IMR-90 (cell line): Measurements from ENCODE around the gene MAPK9. TPM values are rescaled to one million over a fixed set of nuclear protein-coding genes. Genes with fewer than 3 reads are reported as not detected.

ENCODE experiments used
- ATAC-seq: fragments of 200-7000 bp; cut with Tn5 transposase; 2 replicates; pipeline ENCODE4 v1.9.1; 2020; ENCODE audit warnings: low read depth, mild to moderate bottlenecking, moderate library complexity
- BruUV-seq: library from RNA; stranded (reverse); fragments of 400-500 nt; replicated peaks from 2 replicates; lab custom pipeline; 2021; lab: Mats Ljungman, UMichigan
- CTCF ChIA-PET: fragments of 300-600 bp; formaldehyde crosslinking; extraction: SDS; loops from one replicate; lab custom pipeline; 2021; ENCODE audit warnings: antibody characterized with exemption; lab: Yijun Ruan, JAX
- POLR2A ChIA-PET: fragments of 300-600 bp; sonication (Branson Sonifier 250); formaldehyde crosslinking; loops from one replicate; lab custom pipeline; 2022; ENCODE audit warnings: antibody characterized with exemption; ENCODE audit not compliant: unreplicated experiment; lab: Charles Lee
- DNase-seq: peaks from one replicate; pipeline ENCODE4 v3.0.0; 2013
- H2AFZ ChIP-seq: replicated peaks from 2 replicates; pipeline ENCODE3; 2013; ENCODE audit warnings: low read length, mild to moderate bottlenecking; ENCODE audit not compliant: poor library complexity
- H2AK5ac ChIP-seq: 2 replicates; pipeline ENCODE4 v1.6.1; 2013; ENCODE audit warnings: low read depth, low read length, inconsistent platforms
- H2AK9ac ChIP-seq: replicated peaks from 2 replicates; pipeline ENCODE3; 2013; ENCODE audit warnings: mild to moderate bottlenecking, low read depth, low read length, moderate library complexity; ENCODE audit not compliant: poor library complexity
- H2BK120ac ChIP-seq: 2 replicates; pipeline ENCODE4 v1.6.1; 2013; ENCODE audit warnings: low read depth, low read length, inconsistent platforms
- H2BK15ac ChIP-seq: 3 replicates; pipeline ENCODE4 v1.6.1; 2013; ENCODE audit warnings: low read depth, low read length, inconsistent platforms
- H2BK20ac ChIP-seq: 2 replicates; pipeline ENCODE4 v1.6.1; 2013; ENCODE audit warnings: low read depth, mild to moderate bottlenecking, inconsistent platforms, low read length, moderate library complexity
- H2BK5ac ChIP-seq: 2 replicates; pipeline ENCODE4 v1.6.1; 2013; ENCODE audit warnings: mild to moderate bottlenecking, low read depth, low read length, inconsistent platforms; ENCODE audit not compliant: poor library complexity, severe bottlenecking
- H3K14ac ChIP-seq: replicated peaks from 2 replicates; pipeline ENCODE4 v1.6.1; 2013; ENCODE audit warnings: low read depth, low read length, inconsistent platforms
- H3K18ac ChIP-seq: 2 replicates; pipeline ENCODE4 v1.6.1; 2013; ENCODE audit warnings: low read depth, low read length, control low read depth
- H3K23ac ChIP-seq: 2 replicates; pipeline ENCODE4 v1.6.1; 2013; ENCODE audit warnings: low read depth, low read length, inconsistent platforms
- H3K27ac ChIP-seq: 2 replicates; pipeline ENCODE4 v1.5.1; 2013; ENCODE audit warnings: mild to moderate bottlenecking, control low read depth, low read length; ENCODE audit not compliant: insufficient read depth
- H3K27me3 ChIP-seq: 2 replicates; pipeline ENCODE4 v1.6.1; 2013; ENCODE audit warnings: low read length; ENCODE audit not compliant: control insufficient read depth, insufficient read depth
- H3K36me3 ChIP-seq: 2 replicates; pipeline ENCODE4 v1.6.1; 2013; ENCODE audit warnings: low read length, mixed read lengths; ENCODE audit not compliant: control insufficient read depth, insufficient read depth
- H3K4ac ChIP-seq: 2 replicates; pipeline ENCODE4 v1.6.1; 2013; ENCODE audit warnings: low read depth, low read length, inconsistent platforms
- H3K4me1 ChIP-seq: 2 replicates; pipeline ENCODE4 v1.6.1; 2013; ENCODE audit warnings: low read length, mixed read lengths; ENCODE audit not compliant: control insufficient read depth, insufficient read depth
- H3K4me2 ChIP-seq: 2 replicates; pipeline ENCODE4 v1.6.1; 2013; ENCODE audit warnings: low read depth, mild to moderate bottlenecking, control low read depth, low read length, moderate library complexity
- H3K4me3 ChIP-seq: 2 replicates; pipeline ENCODE4 v1.5.1; 2013; ENCODE audit warnings: low read depth, mild to moderate bottlenecking, control low read depth, low read length, moderate library complexity; ENCODE audit not compliant: insufficient read depth
- H3K56ac ChIP-seq: 2 replicates; pipeline ENCODE4 v1.6.1; 2013; ENCODE audit warnings: low read length, inconsistent platforms; ENCODE audit not compliant: insufficient read depth; ENCODE audit errors: extremely low read depth
- H3K79me1 ChIP-seq, 2 experiments: 2 replicates each; pipeline ENCODE4 v1.6.1; 2013; ENCODE audit warnings: low read length in 2 of 2, inconsistent platforms in 1 of 2, low read depth in 1 of 2
- H3K9ac ChIP-seq: 2 replicates; pipeline ENCODE4 v1.6.1; 2013; ENCODE audit warnings: low read depth, low read length, control low read depth
- H3K9me1 ChIP-seq: 2 replicates; pipeline ENCODE4 v1.6.1; 2013; ENCODE audit warnings: low read length, inconsistent platforms; ENCODE audit not compliant: insufficient read depth
- H3K9me3 ChIP-seq: 2 replicates; pipeline ENCODE4 v1.6.1; 2013; ENCODE audit warnings: low read length; ENCODE audit not compliant: control insufficient read depth, insufficient read depth
- H4K20me1 ChIP-seq: 2 replicates; pipeline ENCODE4 v1.6.1; 2013; ENCODE audit warnings: low read length, inconsistent platforms; ENCODE audit not compliant: insufficient read depth
- H4K5ac ChIP-seq: 2 replicates; pipeline ENCODE4 v1.6.1; 2013; ENCODE audit warnings: mild to moderate bottlenecking, low read depth, low read length, control low read depth
- H4K8ac ChIP-seq, 2 experiments: 2 replicates each; pipeline ENCODE4 v1.6.1; 2013; ENCODE audit warnings: low read depth in 2 of 2, low read length in 2 of 2, control low read depth in 1 of 2, inconsistent platforms in 1 of 2
- H4K91ac ChIP-seq: 2 replicates; pipeline ENCODE4 v1.6.1; 2013; ENCODE audit warnings: low read depth, low read length, inconsistent platforms; ENCODE audit not compliant: insufficient read depth
- FOS ChIP-seq: fragments of 150-350 bp; IDR thresholded peaks from 2 replicates; pipeline ENCODE4 v1.6.1; 2016; ENCODE audit warnings: low read depth, low read length
- MAFK ChIP-seq: IDR thresholded peaks from 2 replicates; pipeline ENCODE4 v1.6.1; 2012; ENCODE audit warnings: low read depth, low read length, improper control_type of control experiment
- MXI1 ChIP-seq: IDR thresholded peaks from 2 replicates; pipeline ENCODE4 v1.6.1; 2012; ENCODE audit warnings: low read depth, mild to moderate bottlenecking, low read length, moderate library complexity, borderline replicate concordance
- NFE2L2 ChIP-seq: fragments of 150-350 bp; IDR thresholded peaks from 2 replicates; pipeline ENCODE4 v1.6.1; 2016; ENCODE audit warnings: low read depth, mild to moderate bottlenecking, low read length
- RAD21 ChIP-seq: IDR thresholded peaks from 2 replicates; pipeline ENCODE4 v1.6.1; 2012; ENCODE audit warnings: low read length, improper control_type of control experiment
- RCOR1 ChIP-seq: IDR thresholded peaks from 2 replicates; pipeline ENCODE4 v1.6.1; 2012; ENCODE audit warnings: mild to moderate bottlenecking, low read length, improper control_type of control experiment; ENCODE audit not compliant: insufficient replicate concordance
- RFX5 ChIP-seq: IDR thresholded peaks from 2 replicates; pipeline ENCODE4 v1.8.0; 2012; ENCODE audit warnings: low read depth, mild to moderate bottlenecking, low read length, moderate library complexity
- WGBS, 2 experiments: methylation state at CpG; one replicate each; pipeline versions ENCODE4 v1.1.5 to v1.1.7; 2013; ENCODE audit warnings: missing lambda C conversion rate in 2 of 2; ENCODE audit not compliant: insufficient read length in 1 of 2; ENCODE audit errors: extremely low coverage in 2 of 2; 5-methylcytosine and 5-hydroxymethylcytosine counted together
- dilution Hi-C: fragments of 300-500 bp; cut with HindIII; formaldehyde crosslinking; loops from one replicate; pipeline ENCODE4 v1.14.3; 2018; ENCODE audit warnings: low sequenced_read_pairs; ENCODE audit not compliant: unreplicated experiment
- in situ Hi-C: fragments of 300-500 bp; cut with MboI; formaldehyde crosslinking; loops from 3 replicates; pipeline ENCODE4 v1.14.3; 2019; ENCODE audit warnings: low sequenced_read_pairs, inconsistent platforms, mixed read lengths
- intact Hi-C: fragments of 100-400 bp; cut with micrococcal nuclease; formaldehyde crosslinking; loops from 2 replicates; pipeline ENCODE4 v1.10.0; 2022
- polyA plus RNA-seq, 3 experiments: library from polyadenylated mRNA; depleted of rRNA; stranded (reverse); fragments of >200 nt; gene quantifications; 2 replicates each; pipeline ENCODE4 v1.2.3, GENCODE V29; 2012; ENCODE audit warnings: low replicate concordance in 1 of 3
- total RNA-seq: library from RNA; depleted of rRNA; stranded (reverse); fragments of >200 nt; gene quantifications from 2 replicates; pipeline ENCODE4 v1.2.3, GENCODE V29; 2012

The MAPK9 gene
- total and polyA plus RNA-seq, 2 of the 4 experiments (the other 2 are of a cell fraction) = 22.9 to 23.3 TPM

- H3K4me3 ChIP-seq = no peak overlapping the region
- peaks cover 16% of the 10 kb centered on the region; the same call in 1 of the 2 replicates for H3K27me3 ChIP-seq
- no peaks in the 10 kb centered on the region for H3K36me3 ChIP-seq
- dilution Hi-C loops (no loop called here), in situ Hi-C loops (no loop called here), intact Hi-C loops (loop anchor here (10.0 kb wide), 1 partner anchor 399 kb away; no protein-coding TSS in a partner anchor)
- H3K9me3 ChIP-seq = no peaks in the 10 kb centered on the region
- H2AK5ac ChIP-seq = no peak overlapping the region
- ChIA-PET POLR2A (no interaction called here), CTCF (no interaction called here)
- no peaks in the 10 kb centered on the region for H3K9me1 ChIP-seq
- H2BK15ac ChIP-seq = no peak overlapping the region
- H2BK120ac ChIP-seq = no peak overlapping the region
- H3K18ac ChIP-seq = no peak overlapping the region
- no peak overlapping the region for H2BK5ac ChIP-seq
- no peak overlapping the region for H2AK9ac ChIP-seq
- H4K8ac ChIP-seq = no peak overlapping the region
- H3K79me1 ChIP-seq = no peaks in the 10 kb centered on the region
- H4K20me1 ChIP-seq = no peaks in the 10 kb centered on the region
- H3K4ac ChIP-seq = no peak overlapping the region
- H3K27ac ChIP-seq = no peak overlapping the region
- H4K5ac ChIP-seq = no peak overlapping the region
- WGBS, 2 experiments = no CpG with 5 or more reads among the region's 1 CpG
- BruUV-seq = no TSS peak
- ATAC-seq (no peak), DNase-seq (no peak)
- no peak overlapping the region for H3K56ac ChIP-seq
- no peak overlapping the region for H2BK20ac ChIP-seq
- no peak overlapping the region for H4K91ac ChIP-seq
- H3K4me2 ChIP-seq = no peak overlapping the region
- H3K4me1 ChIP-seq = peaks cover 1% of the 10 kb centered on the region; the same call in 1 of the 2 replicates
- no peak overlapping the region for H3K23ac ChIP-seq
- H3K9ac ChIP-seq = no peak overlapping the region
- H3K14ac ChIP-seq = no peak overlapping the region
- H2AFZ ChIP-seq = no peak overlapping the region
- TF ChIP-seq MXI1 (no peak), NFE2L2 (no peak), FOS (no peak), RFX5 (no peak), MAFK (no peak), RAD21 (no peak), RCOR1 (no peak)
Observed at GRCh38 chr5:180205916-180206315, 86.0 kb downstream of the MAPK9 start.
